Measurements from ENCODE around the gene MC2R. TPM values are rescaled to one million over a fixed set of nuclear protein-coding genes. Genes with fewer than 3 reads are reported as not detected.

Gene MC2R
- total RNA-seq, 1 donor from 2014 or later: not detected

GRCh38 chr18:13849791-13850190 is 65.5 kb downstream of the MC2R start:
- Histone ChIP-seq H3K4me1 (no peaks in the 10 kb centered on the region), H3K9me3 (peaks cover 8% of the 10 kb centered on the region), H3K36me3 (no peaks in the 10 kb centered on the region), H3K27me3 (ENCODE audit: low read depth) (no peaks in the 10 kb centered on the region), H3K4me3 (no peak overlapping the region), H3K27ac (no peak overlapping the region)
- ATAC-seq (no peak), DNase-seq (no peak)
- TF ChIP-seq, protein P1, sequence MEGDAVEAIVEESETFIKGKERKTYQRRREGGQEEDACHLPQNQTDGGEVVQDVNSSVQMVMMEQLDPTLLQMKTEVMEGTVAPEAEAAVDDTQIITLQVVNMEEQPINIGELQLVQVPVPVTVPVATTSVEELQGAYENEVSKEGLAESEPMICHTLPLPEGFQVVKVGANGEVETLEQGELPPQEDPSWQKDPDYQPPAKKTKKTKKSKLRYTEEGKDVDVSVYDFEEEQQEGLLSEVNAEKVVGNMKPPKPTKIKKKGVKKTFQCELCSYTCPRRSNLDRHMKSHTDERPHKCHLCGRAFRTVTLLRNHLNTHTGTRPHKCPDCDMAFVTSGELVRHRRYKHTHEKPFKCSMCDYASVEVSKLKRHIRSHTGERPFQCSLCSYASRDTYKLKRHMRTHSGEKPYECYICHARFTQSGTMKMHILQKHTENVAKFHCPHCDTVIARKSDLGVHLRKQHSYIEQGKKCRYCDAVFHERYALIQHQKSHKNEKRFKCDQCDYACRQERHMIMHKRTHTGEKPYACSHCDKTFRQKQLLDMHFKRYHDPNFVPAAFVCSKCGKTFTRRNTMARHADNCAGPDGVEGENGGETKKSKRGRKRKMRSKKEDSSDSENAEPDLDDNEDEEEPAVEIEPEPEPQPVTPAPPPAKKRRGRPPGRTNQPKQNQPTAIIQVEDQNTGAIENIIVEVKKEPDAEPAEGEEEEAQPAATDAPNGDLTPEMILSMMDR (IDR thresholded peaks at IDR 0.05): no peak
- intact Hi-C loops (cut with DNase I): no loop called here

DNA sequence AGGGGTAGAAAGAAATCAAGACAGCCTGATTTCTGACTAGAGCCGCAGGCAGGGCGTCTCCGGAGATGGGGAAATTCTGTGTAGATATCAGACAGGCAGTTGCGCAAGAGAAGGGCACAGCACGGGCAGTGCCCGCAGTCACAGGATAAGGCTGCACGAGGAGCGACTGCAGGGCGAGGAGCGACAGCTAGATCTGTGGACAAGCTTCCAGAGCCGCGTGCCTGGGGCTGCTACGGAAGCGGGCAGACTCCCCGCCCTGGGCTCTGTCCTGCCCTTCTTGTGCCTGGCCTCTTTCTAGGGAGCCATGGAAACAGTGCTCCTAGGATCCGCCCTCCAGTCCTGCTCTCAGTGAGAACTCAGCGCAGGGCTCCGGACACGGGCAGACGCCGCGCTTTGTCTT is 78.8 kb downstream of the MC2R start:
- ATAC-seq: no peak
- H3K9me3 ChIP-seq: no peaks in the 10 kb centered on the region
- H3K4me1 ChIP-seq: no peaks in the 10 kb centered on the region
- TF ChIP-seq, protein P1 (IDR thresholded peaks at IDR 0.05): no peak
- H3K27me3 ChIP-seq (ENCODE audit: low read depth): peaks cover 10% of the 10 kb centered on the region
- no peak overlapping the region for H3K4me3 ChIP-seq
- no peak overlapping the region for H3K27ac ChIP-seq
- intact Hi-C loops (cut with DNase I): no loop called here
- no peak for DNase-seq
- H3K36me3 ChIP-seq: no peaks in the 10 kb centered on the region

GRCh38 chr18:13835202-13835601 is 80.1 kb downstream of the MC2R start:
- Histone ChIP-seq H3K4me3 (no peak overlapping the region), H3K36me3 (no peaks in the 10 kb centered on the region), H3K9me3 (no peaks in the 10 kb centered on the region), H3K27ac (no peak overlapping the region), H3K27me3 (ENCODE audit: low read depth) (peaks cover 10% of the 10 kb centered on the region), H3K4me1 (no peaks in the 10 kb centered on the region)
- DNase-seq: no peak
- TF ChIP-seq, protein P1 (IDR thresholded peaks at IDR 0.05): no peak
- intact Hi-C loops (cut with DNase I): no loop called here
- no peak for ATAC-seq

DNA sequence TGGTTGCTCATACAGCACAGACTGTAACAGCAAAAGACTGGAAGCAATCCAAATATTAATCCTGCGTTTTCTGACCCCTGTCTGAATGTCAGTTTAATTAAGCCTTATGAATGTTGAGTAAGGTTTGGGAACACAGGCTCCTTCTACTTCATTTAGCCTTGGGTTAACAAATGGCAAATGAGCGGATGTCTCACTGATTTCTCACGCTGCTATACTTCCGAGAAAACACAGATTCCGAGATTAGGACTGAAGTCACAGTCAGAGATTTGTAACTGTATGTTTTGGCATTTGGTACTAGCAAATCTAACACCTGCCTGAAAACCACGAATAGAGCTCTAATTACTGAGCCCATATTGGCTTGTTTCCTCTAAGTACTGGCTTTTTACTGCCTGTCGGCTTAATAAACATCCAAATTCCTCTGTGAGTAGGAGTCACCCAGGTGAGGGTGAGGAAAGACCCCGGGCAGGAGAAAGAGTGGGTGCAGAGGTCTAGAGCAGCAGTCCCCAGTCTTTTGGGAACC is 80.8 kb downstream of the MC2R start:
- no peak overlapping the region for H3K4me3 ChIP-seq
- no peaks in the 10 kb centered on the region for H3K9me3 ChIP-seq
- H3K4me1 ChIP-seq: no peaks in the 10 kb centered on the region
- ATAC-seq: no peak
- DNase-seq: no peak
- H3K36me3 ChIP-seq: no peaks in the 10 kb centered on the region
- TF ChIP-seq, protein P1 (IDR thresholded peaks at IDR 0.05): no peak
- H3K27me3 ChIP-seq (ENCODE audit: low read depth): peaks cover 10% of the 10 kb centered on the region
- H3K27ac ChIP-seq: no peak overlapping the region
- intact Hi-C loops (cut with DNase I): no loop called here

Other genes with a start within 250 kb of the MC2R start
- 9.2 TPM for gene FAM210A, start 189.0 kb downstream of the MC2R start, total RNA-seq
- gene RNMT, start 188.9 kb downstream of the MC2R start, total RNA-seq: 32.1 TPM
- gene MC5R, start 91.4 kb downstream of the MC2R start, total RNA-seq: not detected
- gene ZNF519, start 216.9 kb upstream of the MC2R start, total RNA-seq: 7.0 TPM

All from lower lobe of right lung (tissue), 2 donors.